ENCODE results near the gene CETP.

CETP gene

GRCh38 chr16:57024894-57025680, 63.3 kb downstream of the CETP start:
- DNase-seq = no peak

GRCh38 chr16:57025941-57026777, 64.4 kb downstream of the CETP start:
- no peak for DNase-seq

GRCh38 chr16:57026778-57027062, 65.0 kb downstream of the CETP start:
- no peak for DNase-seq

GRCh38 chr16:57027067-57027466, 65.3 kb downstream of the CETP start:
- DNase-seq = no peak

GRCh38 chr16:57028086-57028485, 66.3 kb downstream of the CETP start:
- no peak for DNase-seq

- no peak for DNase-seq
Observed at GRCh38 chr16:57029161-57030160, 67.7 kb downstream of the CETP start.

GRCh38 chr16:57030346-57030902, 68.7 kb downstream of the CETP start:
- no peak for DNase-seq

GRCh38 chr16:57031156-57031555, 69.4 kb downstream of the CETP start:
- no peak for DNase-seq

GRCh38 chr16:57032346-57032745, 70.6 kb downstream of the CETP start:
- DNase-seq = no peak

- DNase-seq = no peak
Observed at GRCh38 chr16:57032931-57033330, 71.2 kb downstream of the CETP start.

Data from activated naive CD4-positive, alpha-beta T cell treated with anti-CD3 and anti-CD28 coated beads, Interleukin-2, amount 50 U/mL, for 16 hours (primary cell).